BLaER1 treated with 17β-estradiol and CSF1 and Interleukin-3, amounts not matched to agents 10 nM and 100 nM (cell line): ENCODE results near the gene PPP3R1.
A peak's percentile ranks its signal among the peaks of the same experiment; 100 is the strongest.

Experiments used
- H3K27ac ChIP-seq, 11 experiments: shearing (Covaris generic); formaldehyde crosslinking; 2 replicates each; pipeline ENCODE4 v1.8.1; 2022
- H3K27me3 ChIP-seq, 11 experiments: shearing (Covaris generic); formaldehyde crosslinking; 2 replicates each; pipeline ENCODE4 v1.8.1; 2022
- H3K36me3 ChIP-seq, 11 experiments: shearing (Covaris generic); formaldehyde crosslinking; 2 replicates each; pipeline ENCODE4 v1.8.1; 2022
- H3K4me1 ChIP-seq, 10 experiments: shearing (Covaris generic); formaldehyde crosslinking; 2 replicates each; pipeline ENCODE4 v1.8.1; 2022
- H3K4me2 ChIP-seq, 11 experiments: shearing (Covaris generic); formaldehyde crosslinking; 2 replicates each; pipeline ENCODE4 v1.8.1; 2022
- H3K4me3 ChIP-seq, 10 experiments: shearing (Covaris generic); formaldehyde crosslinking; 2 replicates each; pipeline ENCODE4 v1.8.1; 2022
- H3K9ac ChIP-seq, 11 experiments: shearing (Covaris generic); formaldehyde crosslinking; 2 replicates each; pipeline ENCODE4 v1.8.1; 2022
- H3K9me3 ChIP-seq, 11 experiments: shearing (Covaris generic); formaldehyde crosslinking; replicated peaks in 1 of 11; 2 replicates each; pipeline ENCODE4 v1.8.1; 2022
- H4K20me1 ChIP-seq, 11 experiments: shearing (Covaris generic); formaldehyde crosslinking; 2 replicates each; pipeline ENCODE4 v1.8.1; 2022
- Cebpa-rat ChIP-seq, 11 experiments: shearing (Covaris generic); IDR thresholded peaks; 2 replicates each; pipeline ENCODE4 v1.8.1; 2022

PPP3R1 gene

GRCh38 chr2:68235090-68235489, 17.2 kb downstream of the PPP3R1 start:
- Histone ChIP-seq H3K9me3 (no peaks in the 10 kb centered on the region), H3K27me3 (no peaks in the 10 kb centered on the region), H3K27ac (no peak overlapping the region), H3K4me3 (no peak overlapping the region), H3K36me3 (peaks cover 0 to 39% (median 10%) of the 10 kb centered on the region in 11 experiments; a peak in 12 of 22 replicates), H4K20me1 (peaks cover 88 to 100% (median 98%) of the 10 kb centered on the region in 11 experiments), H3K9ac (no peak overlapping the region), H3K4me2 (no peak overlapping the region), H3K4me1 (peaks cover 39 to 87% (median 50%) of the 10 kb centered on the region in 10 experiments)
- no peak for TF ChIP-seq Cebpa-rat (IDR thresholded peaks at IDR 0.05)

GRCh38 chr2:68234405-68234804, 17.9 kb downstream of the PPP3R1 start:
- peaks cover 88 to 100% (median 98%) of the 10 kb centered on the region in 11 experiments for H4K20me1 ChIP-seq

GRCh38 chr2:68231061-68231372, 21.3 kb downstream of the PPP3R1 start:
- Histone ChIP-seq H3K9me3 (peaks cover 0 to under 1% (median 0%) of the 10 kb centered on the region in 11 experiments; a peak in 1 of 22 replicates), H3K4me3 (no peak overlapping the region), H3K4me1 (peaks cover 17 to 70% (median 22%) of the 10 kb centered on the region in 10 experiments), H4K20me1 (peaks cover 83 to 100% (median 98%) of the 10 kb centered on the region in 11 experiments), H3K27ac (peak overlapping the region in 7 of 11 experiments; percentile 1 to 55 (median 44); a peak in 10 of 22 replicates), H3K4me2 (peak overlapping the region in 10 of 11 experiments; percentile 16 to 69 (median 46); a peak in 16 of 22 replicates), H3K9ac (peak overlapping the region in 3 of 11 experiments; percentile 3 to 54 (median 49); a peak in 4 of 22 replicates), H3K36me3 (peaks cover 0 to 32% (median 6%) of the 10 kb centered on the region in 11 experiments; a peak in 17 of 22 replicates), H3K27me3 (no peaks in the 10 kb centered on the region)
- TF ChIP-seq Cebpa-rat (IDR thresholded peaks at IDR 0.05): no peak

More at GRCh38 chr2:68234405-68234804, 17.9 kb downstream of the PPP3R1 start:
- peaks cover 34 to 87% (median 49%) of the 10 kb centered on the region in 10 experiments for H3K4me1 ChIP-seq
- no peak for TF ChIP-seq Cebpa-rat (IDR thresholded peaks at IDR 0.05)
- H3K36me3 ChIP-seq: peaks cover 0 to 38% (median 8%) of the 10 kb centered on the region in 11 experiments; a peak in 12 of 22 replicates
- H3K27ac ChIP-seq: no peak overlapping the region
- H3K9ac ChIP-seq: no peak overlapping the region
- H3K4me2 ChIP-seq: no peak overlapping the region
- no peaks in the 10 kb centered on the region for H3K9me3 ChIP-seq
- H3K27me3 ChIP-seq: no peaks in the 10 kb centered on the region
- no peak overlapping the region for H3K4me3 ChIP-seq

- peak overlapping the region in 7 of 11 experiments; percentile 1 to 55 (median 44); a peak in 10 of 22 replicates for H3K27ac ChIP-seq
Measured at GRCh38 chr2:68230241-68231060, 21.9 kb downstream of the PPP3R1 start.

GRCh38 chr2:68226794-68227193, 25.5 kb downstream of the PPP3R1 start:
- Histone ChIP-seq H3K4me1 (peaks cover 12 to 61% (median 20%) of the 10 kb centered on the region in 10 experiments), H4K20me1 (peaks cover 65 to 100% (median 88%) of the 10 kb centered on the region in 11 experiments), H3K27me3 (no peaks in the 10 kb centered on the region), H3K36me3 (peaks cover 3 to 56% (median 42%) of the 10 kb centered on the region in 11 experiments; a peak in 21 of 22 replicates), H3K27ac (no peak overlapping the region), H3K4me2 (no peak overlapping the region), H3K9me3 (peaks cover 0 to 40% (median 31%) of the 10 kb centered on the region in 11 experiments; a peak in 19 of 22 replicates), H3K9ac (no peak overlapping the region), H3K4me3 (no peak overlapping the region)
- TF ChIP-seq Cebpa-rat (IDR thresholded peaks at IDR 0.05): no peak

More at GRCh38 chr2:68230241-68231060, 21.9 kb downstream of the PPP3R1 start:
- no peak for TF ChIP-seq Cebpa-rat (IDR thresholded peaks at IDR 0.05)
- H3K4me1 ChIP-seq: peaks cover 17 to 71% (median 22%) of the 10 kb centered on the region in 10 experiments
- peak overlapping the region in 3 of 11 experiments; percentile 3 to 54 (median 49); a peak in 3 of 22 replicates for H3K9ac ChIP-seq
- H3K27me3 ChIP-seq: no peaks in the 10 kb centered on the region
- no peak overlapping the region for H3K4me3 ChIP-seq
- peak overlapping the region in 10 of 11 experiments; percentile 16 to 69 (median 46); a peak in 15 of 22 replicates for H3K4me2 ChIP-seq
- peaks cover 0 to 35% (median 11%) of the 10 kb centered on the region in 11 experiments; a peak in 18 of 22 replicates for H3K36me3 ChIP-seq
- H3K9me3 ChIP-seq: peaks cover 0 to 6% (median 0%) of the 10 kb centered on the region in 11 experiments; a peak in 1 of 22 replicates
- H4K20me1 ChIP-seq: peaks cover 83 to 100% (median 98%) of the 10 kb centered on the region in 11 experiments

GRCh38 chr2:68225119-68225632, 27.2 kb downstream of the PPP3R1 start:
- H3K27ac ChIP-seq: peak overlapping the region in 2 of 11 experiments; percentile 21 to 23; a peak in 2 of 22 replicates
- peak overlapping the region in 3 of 11 experiments; percentile 1 to 72 (median 57); a peak in 4 of 22 replicates for H3K4me2 ChIP-seq
- peaks cover 54 to 100% (median 85%) of the 10 kb centered on the region in 11 experiments; a peak in 21 of 22 replicates for H4K20me1 ChIP-seq
- 0 out of 22 replicates have a peak overlapping the region, but pooled peaks of 2 of the 11 experiments have one; percentile 21 to 25 for H3K9ac ChIP-seq
- H3K9me3 ChIP-seq: peaks cover 0 to 53% (median 43%) of the 10 kb centered on the region in 11 experiments; a peak in 19 of 22 replicates
- H3K36me3 ChIP-seq: peaks cover 7 to 71% (median 55%) of the 10 kb centered on the region in 11 experiments; a peak in 21 of 22 replicates
- H3K4me1 ChIP-seq: peaks cover 0 to 47% (median 5%) of the 10 kb centered on the region in 10 experiments; a peak in 14 of 20 replicates
- H3K27me3 ChIP-seq: no peaks in the 10 kb centered on the region
- H3K4me3 ChIP-seq: no peak overlapping the region
- TF ChIP-seq Cebpa-rat (IDR thresholded peaks at IDR 0.05): no peak

- Histone ChIP-seq H4K20me1 (peaks cover 54 to 100% (median 85%) of the 10 kb centered on the region in 11 experiments), H3K4me3 (no peak overlapping the region; a peak in 1 of 20 replicates), H3K9me3 (peaks cover 0 to 53% (median 43%) of the 10 kb centered on the region in 11 experiments; a peak in 19 of 22 replicates), H3K27me3 (no peaks in the 10 kb centered on the region), H3K27ac (no peak overlapping the region), H3K4me1 (peaks cover 0 to 47% (median 0%) of the 10 kb centered on the region in 10 experiments; a peak in 8 of 20 replicates), H3K4me2 (no peak overlapping the region), H3K36me3 (peaks cover 7 to 65% (median 54%) of the 10 kb centered on the region in 11 experiments; a peak in 21 of 22 replicates), H3K9ac (no peak overlapping the region)
- TF ChIP-seq Cebpa-rat (IDR thresholded peaks at IDR 0.05): no peak
Measured at GRCh38 chr2:68223419-68223818, 28.9 kb downstream of the PPP3R1 start.

- H3K36me3 ChIP-seq: peaks cover 7 to 65% (median 54%) of the 10 kb centered on the region in 11 experiments; a peak in 21 of 22 replicates
- peaks cover 0 to 45% (median 0%) of the 10 kb centered on the region in 10 experiments; a peak in 8 of 20 replicates for H3K4me1 ChIP-seq
- no peak for TF ChIP-seq Cebpa-rat (IDR thresholded peaks at IDR 0.05)
- H3K27me3 ChIP-seq: no peaks in the 10 kb centered on the region
- no peak overlapping the region for H3K9ac ChIP-seq
- peaks cover 0 to 53% (median 43%) of the 10 kb centered on the region in 11 experiments; a peak in 19 of 22 replicates for H3K9me3 ChIP-seq
- no peak overlapping the region for H3K4me2 ChIP-seq
- H3K27ac ChIP-seq: no peak overlapping the region
- H3K4me3 ChIP-seq: no peak overlapping the region
- H4K20me1 ChIP-seq: peaks cover 55 to 100% (median 83%) of the 10 kb centered on the region in 11 experiments
Measured at GRCh38 chr2:68222287-68222686, 30.0 kb downstream of the PPP3R1 start.
